K562 (cell line): ENCODE measurements around the gene FCRLA.
A peak's percentile ranks its signal among the peaks of the same experiment; 100 is the strongest.
"Not testable (repeated sequence)": the region's sequence is repeated elsewhere in the genome, so short reads cannot be mapped to it uniquely, and the experiment has no call there.

Source experiments
- ATF3 ChIP-seq, 2 experiments: fragments of 450-650 bp in 1 of 2; sonication (generic) in 1 of 2; formaldehyde crosslinking in 1 of 2; IDR thresholded peaks in 1 of 2; conservative IDR thresholded peaks in 1 of 2; 2 replicates each; pipeline versions ENCODE4 v1.6.1 to v1.8.1; 2016 to 2023; ENCODE audit warnings: mild to moderate bottlenecking in 2 of 2, moderate library complexity in 2 of 2, inconsistent platforms in 1 of 2, missing genetic modification reagents in 1 of 2
- CTCF ChIP-seq, 3 experiments: IDR thresholded peaks in 2 of 3; conservative IDR thresholded peaks in 1 of 3; 2 replicates each; pipeline ENCODE4 v1.5.1; 2011 to 2012; ENCODE audit warnings: low read length in 3 of 3, mild to moderate bottlenecking in 3 of 3, control low read depth in 2 of 3, improper control_type of control experiment in 1 of 3, inconsistent platforms in 1 of 3, low read depth in 1 of 3, mixed read lengths in 1 of 3, moderate library complexity in 1 of 3; ENCODE audit not compliant: insufficient read depth in 2 of 3
- ESRRA ChIP-seq: fragments of 450-650 bp; IDR thresholded peaks from 2 replicates; pipeline ENCODE4 v1.6.1; 2014; ENCODE audit warnings: low read depth, mild to moderate bottlenecking, moderate library complexity, borderline replicate concordance
- GTF2F1 ChIP-seq: IDR thresholded peaks from 2 replicates; pipeline ENCODE4 v1.6.1; 2011; ENCODE audit warnings: low read depth, low read length, improper control_type of control experiment
- HNRNPL ChIP-seq: fragments of 200-400 bp; formaldehyde crosslinking; IDR thresholded peaks from 2 replicates; pipeline ENCODE4 v1.6.1; 2017; ENCODE audit warnings: low read depth, mild to moderate bottlenecking, low read length
- KAT2B ChIP-seq: IDR thresholded peaks from one replicate; pipeline ENCODE4 v1.6.1; 2012; ENCODE audit warnings: low read depth, mild to moderate bottlenecking, control low read depth, inconsistent platforms, low read length, moderate library complexity
- PHTF2 ChIP-seq: fragments of 250-450 bp; sonication (Bioruptor Pico); IDR thresholded peaks from 2 replicates; pipeline ENCODE4 v1.5.0; 2021; ENCODE audit warnings: mild to moderate bottlenecking
- POLR2B ChIP-seq: fragments of 450-650 bp; IDR thresholded peaks from 2 replicates; pipeline ENCODE4 v1.6.1; 2018; ENCODE audit warnings: low read depth; ENCODE audit not compliant: partially characterized antibody
- TFAM ChIP-seq: fragments of 250-450 bp; sonication (Bioruptor Pico); conservative IDR thresholded peaks from 2 replicates; pipeline ENCODE4 v1.5.0; 2021; ENCODE audit warnings: mild to moderate bottlenecking, moderate library complexity
- ZBTB11 ChIP-seq, 3 experiments: fragments of 200-800 bp in 1 of 3; fragments of 250-450 bp in 1 of 3; fragments of 450-650 bp in 1 of 3; sonication (Bioruptor Pico) in 1 of 3; sonication (Bioruptor generic) in 1 of 3; formaldehyde crosslinking in 1 of 3; IDR thresholded peaks; 2 replicates each; pipeline versions ENCODE4 v1.6.1 to v1.8.0; 2016 to 2022; ENCODE audit warnings: mild to moderate bottlenecking in 2 of 3, missing genetic modification characterization in 2 of 3, missing compliant biosample characterization in 1 of 3, moderate library complexity in 1 of 3
- ZBTB26 ChIP-seq: fragments of 450-650 bp; formaldehyde crosslinking; IDR thresholded peaks from 2 replicates; pipeline ENCODE4 v1.4.0; 2022; ENCODE audit warnings: missing genetic modification characterization
- ZFX ChIP-seq: sonication (generic); formaldehyde crosslinking; IDR thresholded peaks from 2 replicates; pipeline ENCODE4 v1.8.0; 2022; ENCODE audit warnings: mild to moderate bottlenecking, missing genetic modification reagents, moderate library complexity
- ZNF23 ChIP-seq: fragments of 250-450 bp; sonication (Bioruptor Pico); IDR thresholded peaks from 2 replicates; pipeline ENCODE4 v1.4.0; 2020; ENCODE audit warnings: mild to moderate bottlenecking
- ZNF263 ChIP-seq: sonication (generic); formaldehyde crosslinking; IDR thresholded peaks from 2 replicates; pipeline ENCODE4 v1.8.0; 2022; ENCODE audit warnings: mild to moderate bottlenecking, missing genetic modification reagents, borderline replicate concordance

- not testable (repeated sequence) for TF ChIP-seq ZBTB11 (CRISPR knock-in tag; IDR thresholded peaks at IDR 0.05); PHTF2 (CRISPR knock-in tag); TFAM (CRISPR knock-in tag); ZBTB26; ZNF23 (CRISPR knock-in tag); CTCF (IDR thresholded peaks at IDR 0.05 in 2 of 3, conservative IDR thresholded peaks at IDR 0.05 in 1 of 3; ENCODE audit: insufficient read depth in 2 of 3, low read depth in 1 of 3, low read length in 3 of 3); GTF2F1; ATF3 (IDR thresholded peaks at IDR 0.05); ATF3 (CRISPR knock-in tag; conservative IDR thresholded peaks at IDR 0.05); HNRNPL; ESRRA; POLR2B; KAT2B; ZFX (CRISPR knock-in tag)
- peak; percentile 82 for TF ChIP-seq ZNF263 (CRISPR knock-in tag)
Measured at GRCh38 chr1:161671045-161672020, 35.7 kb upstream of the FCRLA start.
